GM19240 (cell line): ENCODE results near the gene DAPL1.

Experiments
- DNase-seq: peaks from one replicate; pipeline ENCODE4 v3.0.0; 2011; ENCODE audit warnings: low spot score; ENCODE audit not compliant: insufficient read length

Gene DAPL1

DNA sequence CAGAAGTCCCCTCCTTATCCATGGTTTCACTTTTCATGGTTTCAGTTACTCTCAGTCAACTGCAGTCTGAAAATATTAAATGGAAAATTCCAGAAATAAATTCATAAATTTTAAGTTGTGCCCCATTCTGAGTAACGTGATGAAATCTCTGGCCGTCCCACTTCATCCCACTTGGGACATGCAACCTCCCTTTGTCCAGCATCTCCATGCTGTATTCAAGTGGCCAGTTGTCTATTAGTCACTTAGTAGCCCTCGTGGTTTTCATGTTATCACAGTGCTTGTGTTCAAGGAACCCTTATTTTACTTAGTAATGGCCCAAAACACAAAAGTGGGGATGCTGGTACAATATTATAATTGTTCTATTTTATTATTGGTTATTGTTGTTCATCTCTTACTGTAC, 18.0 kb upstream of the DAPL1 start:
- no peak for DNase-seq

- no peak for DNase-seq
Observed at GRCh38 chr2:158778243-158778642, 16.9 kb upstream of the DAPL1 start.

GRCh38 chr2:158779621-158780020, 15.5 kb upstream of the DAPL1 start:
- no peak for DNase-seq

GRCh38 chr2:158781353-158781961, 13.7 kb upstream of the DAPL1 start:
- DNase-seq, result no peak

DNA sequence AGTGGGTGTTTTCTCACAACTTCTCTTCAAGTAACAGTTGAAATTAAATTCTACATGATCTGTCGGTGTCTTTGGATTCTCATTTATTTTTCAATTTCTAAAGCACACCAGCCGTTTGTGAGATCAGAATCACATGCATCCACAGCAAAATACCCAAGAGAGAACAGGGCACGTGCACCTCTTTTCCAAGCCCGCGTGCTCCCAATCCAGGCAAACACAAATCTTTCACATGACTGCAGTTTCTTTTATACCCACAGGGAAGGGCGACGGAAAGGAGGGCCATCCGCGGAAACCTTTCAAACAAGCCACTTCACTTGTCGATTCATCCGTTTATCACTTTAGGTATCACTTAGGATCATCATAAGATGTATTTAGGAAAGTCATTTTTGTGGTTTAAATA, 13.0 kb upstream of the DAPL1 start:
- no peak for DNase-seq

DNA sequence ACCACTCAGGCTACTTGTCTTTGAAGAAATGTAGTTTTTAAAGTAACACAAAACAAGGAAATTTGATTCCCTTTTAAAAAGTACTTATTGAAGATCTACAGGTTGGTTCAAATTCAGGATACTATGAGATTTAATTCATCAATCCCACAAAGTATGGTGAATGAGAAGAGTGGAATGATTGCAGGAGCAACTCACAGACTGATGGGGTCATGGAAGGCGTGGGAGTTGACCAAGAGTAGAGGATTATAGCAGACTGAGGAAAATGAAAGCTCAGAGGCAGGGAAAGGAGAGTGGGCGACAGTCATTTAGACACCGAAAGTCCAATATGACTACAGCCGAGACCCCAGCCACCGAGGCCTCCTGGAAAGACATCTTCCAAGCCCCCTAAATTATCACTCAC, 12.5 kb upstream of the DAPL1 start:
- DNase-seq, result no peak

- DNase-seq, result no peak
Observed at GRCh38 chr2:158783923-158784322, 11.2 kb upstream of the DAPL1 start.

- no peak for DNase-seq
Observed at GRCh38 chr2:158786897-158787296, 8.2 kb upstream of the DAPL1 start.

DNA sequence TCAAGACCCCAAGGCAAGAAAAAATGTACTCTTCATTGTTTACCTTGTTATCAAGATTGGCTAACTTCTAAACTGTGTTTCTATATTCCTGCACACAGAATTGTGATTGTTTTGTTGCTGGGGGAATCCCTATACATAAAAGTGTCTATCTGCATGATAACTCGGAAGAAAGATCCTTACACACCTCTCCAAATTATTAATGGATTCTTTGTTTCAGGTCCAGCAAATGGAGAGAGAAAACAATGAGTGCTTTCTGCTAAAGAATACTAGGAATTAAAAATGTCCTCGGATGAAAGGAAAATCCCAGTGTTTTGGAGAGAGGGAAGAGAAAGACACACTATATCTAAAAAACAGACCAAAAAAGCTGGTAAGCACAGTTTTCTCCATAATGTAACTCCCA, 6.2 kb upstream of the DAPL1 start:
- DNase-seq, result no peak

DNA sequence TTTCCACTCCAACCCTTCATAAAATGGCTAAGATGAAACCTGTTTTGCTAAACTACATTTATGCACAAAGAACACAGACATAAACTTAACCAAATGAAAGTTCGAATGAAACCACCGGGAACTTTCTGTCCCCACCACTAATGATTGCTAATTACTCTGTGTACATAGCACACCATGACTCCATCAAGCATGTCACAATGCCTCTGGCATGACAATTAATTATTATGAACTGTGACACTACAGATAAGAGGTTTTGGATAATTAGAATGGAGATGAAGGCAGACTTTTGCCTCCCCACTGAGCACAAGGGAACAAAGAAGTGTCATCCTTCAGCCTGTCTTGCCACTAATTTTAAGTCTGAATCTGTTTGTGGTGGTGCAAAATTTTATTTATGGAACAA, 1.5 kb downstream of the DAPL1 start:
- no peak for DNase-seq

GRCh38 chr2:158797963-158798700, 3.0 kb downstream of the DAPL1 start:
- DNase-seq, result no peak

GRCh38 chr2:158799181-158799580, 4.1 kb downstream of the DAPL1 start:
- no peak for DNase-seq

DNA sequence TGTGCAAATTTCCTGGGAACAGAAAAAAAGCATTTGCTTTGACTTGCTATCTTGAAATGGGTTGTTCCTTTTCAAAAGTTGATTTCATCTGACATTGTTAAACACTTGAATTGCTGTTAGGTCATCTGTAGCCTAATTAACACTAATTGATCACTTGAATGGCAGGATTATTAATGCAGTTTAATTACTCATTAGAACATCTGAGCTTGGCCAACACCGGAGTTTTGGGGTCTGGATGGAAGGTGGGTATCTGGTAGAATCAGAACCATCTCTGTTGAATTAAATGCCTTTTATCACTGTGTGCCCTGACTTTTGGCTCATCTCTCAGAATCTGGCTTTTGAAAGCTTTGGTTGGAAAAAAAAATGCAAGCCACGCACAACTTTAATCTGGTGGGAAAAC, 8.4 kb downstream of the DAPL1 start:
- no peak for DNase-seq

DNA sequence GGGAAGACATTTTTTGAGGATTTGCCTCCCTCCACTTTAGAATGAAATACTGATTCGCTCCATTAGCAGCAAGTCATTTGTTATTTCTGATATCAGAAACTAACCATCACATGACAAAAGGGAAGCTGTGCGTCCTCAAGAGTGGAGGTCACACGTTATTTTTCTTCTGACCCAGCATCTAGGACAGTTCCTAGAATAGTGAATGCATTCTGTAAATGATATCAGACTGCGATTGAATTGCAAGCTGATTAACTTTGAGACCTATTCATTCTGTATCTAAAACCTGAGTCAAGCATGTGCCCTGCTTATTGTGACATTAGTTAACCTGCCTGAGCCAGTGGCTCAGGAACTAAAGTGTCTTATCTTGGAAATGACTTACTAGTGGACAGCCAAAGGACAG, 10.1 kb downstream of the DAPL1 start:
- no peak for DNase-seq

DNA sequence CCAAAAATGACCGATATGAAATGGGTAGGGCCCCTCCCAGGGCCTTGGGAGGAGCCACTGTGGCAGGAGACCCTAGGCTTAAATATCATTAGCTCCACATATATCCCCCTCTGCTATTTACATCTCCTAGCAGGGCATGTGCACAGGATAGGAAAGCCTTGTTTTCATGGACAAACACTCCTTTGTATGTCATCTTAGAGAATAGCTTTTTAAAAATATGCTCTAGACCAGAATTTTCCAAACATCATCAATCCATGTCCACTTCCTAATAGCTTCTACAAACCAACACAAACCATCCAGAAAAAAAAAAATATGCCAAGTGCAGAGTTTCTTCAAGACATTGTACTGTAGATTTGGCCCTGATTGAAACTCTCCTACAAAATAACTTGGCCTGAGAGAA, 10.8 kb downstream of the DAPL1 start:
- DNase-seq, result no peak

GRCh38 chr2:158806941-158807340, 11.8 kb downstream of the DAPL1 start:
- no peak for DNase-seq

DNA sequence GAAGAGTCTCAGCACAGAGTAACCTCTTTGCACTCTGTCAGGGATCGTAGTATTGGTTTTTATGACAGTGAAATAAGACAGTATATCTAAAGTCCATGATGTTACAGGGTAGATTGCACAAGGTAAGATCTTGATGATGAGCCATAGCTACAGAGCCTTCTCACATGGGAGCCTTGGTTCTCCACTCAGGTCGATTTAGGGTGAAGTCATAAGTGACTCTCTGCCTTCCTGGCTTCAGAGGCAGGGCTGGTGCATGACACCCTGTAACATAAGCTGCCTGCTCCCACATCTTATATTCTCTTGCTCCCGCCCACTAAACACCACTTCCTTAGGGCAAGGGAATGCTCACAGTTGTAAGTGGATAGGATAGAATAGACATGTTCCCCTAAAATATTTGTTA, 13.3 kb downstream of the DAPL1 start:
- DNase-seq, result no peak

DNA sequence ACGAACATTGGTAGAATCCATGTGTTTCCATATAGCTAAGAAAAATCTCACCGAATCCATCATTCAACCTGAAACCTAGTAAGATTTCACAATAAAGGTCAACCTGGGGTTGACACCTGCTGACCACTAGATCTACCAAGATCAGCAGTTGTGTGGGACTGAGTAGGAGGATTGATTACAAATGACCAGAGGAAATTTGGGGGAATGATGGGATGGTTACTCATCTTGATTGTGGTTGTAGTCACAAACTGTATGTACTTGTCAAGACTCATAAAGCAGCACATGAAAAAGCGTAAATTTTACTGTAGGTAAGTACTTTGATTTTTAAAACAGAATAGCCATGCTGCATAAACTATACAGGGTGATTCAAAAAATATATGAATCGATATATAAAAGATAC, 14.7 kb downstream of the DAPL1 start:
- no peak for DNase-seq

DNA sequence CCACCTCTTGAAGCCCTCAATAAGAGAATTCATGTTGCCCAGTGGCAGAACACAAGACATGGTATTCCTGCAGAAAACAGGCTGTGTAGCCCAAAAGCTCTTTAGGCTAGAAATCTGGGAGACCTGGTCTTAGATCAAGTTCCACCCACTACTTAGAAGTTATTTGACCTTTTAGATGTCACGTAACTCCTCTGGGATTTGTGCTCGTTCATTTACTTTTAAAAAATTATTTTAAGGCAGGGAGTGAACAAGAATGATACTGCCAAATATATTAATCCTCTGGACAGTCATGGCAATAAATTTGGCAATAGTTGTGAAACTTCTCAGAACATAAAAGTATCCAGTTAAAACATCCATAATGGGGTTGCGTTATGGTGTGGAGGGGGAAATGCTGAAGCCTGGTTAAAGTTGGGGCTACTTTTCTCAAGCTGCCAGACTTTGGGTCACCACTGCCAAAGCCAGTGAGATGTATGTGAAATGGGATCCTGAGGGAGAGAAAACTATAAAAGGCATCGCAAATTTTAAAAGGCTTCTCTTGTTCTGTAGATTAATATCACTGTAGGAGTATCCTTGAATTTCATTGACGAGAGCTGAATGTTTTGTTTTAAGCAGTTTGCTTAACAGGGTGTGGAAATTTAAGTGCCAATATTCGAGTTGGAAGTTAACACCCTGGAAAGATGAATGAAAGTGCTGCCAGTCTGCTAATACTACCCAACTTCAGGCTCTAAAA, 15.8 kb downstream of the DAPL1 start:
- no peak for DNase-seq

GRCh38 chr2:158815166-158815565, 20.0 kb downstream of the DAPL1 start:
- no peak for DNase-seq

DNA sequence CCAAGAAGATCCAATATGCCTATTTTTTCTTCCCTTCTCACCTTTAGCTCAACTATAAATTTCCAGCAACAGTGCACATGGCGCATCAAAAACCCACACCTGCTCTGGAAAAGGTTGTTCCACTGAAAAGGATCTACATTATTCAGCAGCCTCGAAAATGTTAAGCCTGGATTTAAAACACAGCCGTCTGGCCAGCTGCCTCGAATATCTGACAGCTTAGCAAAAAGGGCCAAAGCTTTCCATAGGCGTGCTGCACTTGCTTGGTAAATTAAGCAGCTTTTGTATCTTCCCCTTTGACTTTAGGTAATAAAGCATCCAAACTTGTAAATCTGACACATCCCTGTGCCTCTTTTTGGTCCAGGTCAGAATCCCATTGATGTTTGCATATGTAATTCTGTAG, 20.5 kb downstream of the DAPL1 start:
- no peak for DNase-seq

GRCh38 chr2:158817588-158817987, 22.5 kb downstream of the DAPL1 start:
- DNase-seq, result no peak

DNA sequence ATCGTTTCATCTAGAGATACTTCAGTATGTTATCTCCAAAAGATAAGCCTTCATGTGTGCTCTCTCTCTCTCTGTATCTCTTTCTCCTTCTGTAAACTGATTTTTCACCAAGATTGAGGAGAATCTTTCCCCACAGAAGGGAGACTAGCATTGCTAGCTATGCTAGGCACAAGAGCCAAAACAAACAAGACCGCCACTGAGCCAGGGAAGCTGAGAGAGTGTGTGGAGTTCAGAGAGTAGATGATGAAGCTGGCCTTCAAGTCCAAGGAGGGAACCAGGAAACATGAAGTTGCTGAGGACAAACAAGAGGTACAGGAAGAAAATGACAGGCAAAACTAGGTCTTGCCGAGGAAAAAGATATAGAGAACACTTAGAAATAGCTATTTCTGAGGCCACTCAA, 23.4 kb downstream of the DAPL1 start:
- no peak for DNase-seq
